BJ (cell line): ENCODE results near the gene LOXHD1. TPM values are rescaled to one million over a fixed set of nuclear protein-coding genes. Genes with fewer than 3 reads are reported as not detected.

Source experiments
- CTCF ChIA-PET: fragments of 350-600 bp; formaldehyde crosslinking; extraction: SDS; loops from one replicate; lab custom pipeline; 2021; ENCODE audit warnings: antibody characterized with exemption, inconsistent platforms; lab: Yijun Ruan, JAX
- POLR2A ChIA-PET: fragments of 300-600 bp; sonication (Branson Sonifier 250); formaldehyde crosslinking; extraction: SDS; loops from one replicate; lab custom pipeline; 2021; ENCODE audit warnings: antibody characterized with exemption; lab: Charles Lee
- DNase-seq: peaks from one replicate; pipeline ENCODE4 v3.0.0-alpha.2; 2011; ENCODE audit warnings: low read depth
- H3K27me3 ChIP-seq: 2 replicates; pipeline ENCODE4 v1.6.0; 2011; ENCODE audit warnings: low read length; ENCODE audit not compliant: control insufficient read depth, insufficient read depth
- H3K36me3 ChIP-seq: 2 replicates; pipeline ENCODE4 v1.5.1; 2011; ENCODE audit warnings: low read length; ENCODE audit not compliant: control insufficient read depth, insufficient read depth
- H3K4me3 ChIP-seq: 2 replicates; pipeline ENCODE4 v1.5.1; 2011; ENCODE audit warnings: low read depth, mild to moderate bottlenecking, control low read depth, low read length
- polyA plus RNA-seq: library from polyadenylated mRNA; depleted of rRNA; stranded (reverse); fragments of >200 nt; gene quantifications from 2 replicates; pipeline ENCODE4 v1.2.3, GENCODE V29; 2011
- TF ChIP-seq, protein P1 (sequence below): IDR thresholded peaks from 2 replicates; pipeline ENCODE4 v1.5.1; 2011; ENCODE audit warnings: low read depth, mild to moderate bottlenecking, control low read depth, inconsistent platforms, low read length, moderate library complexity; ENCODE audit not compliant: insufficient read depth

The LOXHD1 gene
- polyA plus RNA-seq, 1 experiment, result not detected

DNA sequence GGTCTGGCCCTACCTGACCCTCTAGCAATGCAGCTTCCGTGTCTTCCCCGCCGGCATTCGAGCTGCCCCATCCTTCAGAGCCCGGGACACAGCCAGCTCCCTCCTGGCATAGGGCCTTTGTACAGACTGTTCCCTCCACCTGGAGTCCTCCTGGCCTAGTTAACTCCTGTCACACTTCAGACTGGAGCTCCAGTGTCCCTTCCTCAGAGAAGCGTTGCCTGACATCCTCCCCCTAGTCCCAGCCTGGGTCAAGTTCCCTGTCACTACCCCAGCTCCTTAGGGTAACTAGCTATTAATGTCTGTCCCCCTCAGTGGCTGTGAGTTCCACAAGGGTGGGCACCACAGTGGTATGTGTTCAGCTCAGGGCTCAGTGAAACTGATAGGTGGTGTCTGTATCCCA lies 45.5 kb upstream of the LOXHD1 start:
- TF ChIP-seq, protein P1, sequence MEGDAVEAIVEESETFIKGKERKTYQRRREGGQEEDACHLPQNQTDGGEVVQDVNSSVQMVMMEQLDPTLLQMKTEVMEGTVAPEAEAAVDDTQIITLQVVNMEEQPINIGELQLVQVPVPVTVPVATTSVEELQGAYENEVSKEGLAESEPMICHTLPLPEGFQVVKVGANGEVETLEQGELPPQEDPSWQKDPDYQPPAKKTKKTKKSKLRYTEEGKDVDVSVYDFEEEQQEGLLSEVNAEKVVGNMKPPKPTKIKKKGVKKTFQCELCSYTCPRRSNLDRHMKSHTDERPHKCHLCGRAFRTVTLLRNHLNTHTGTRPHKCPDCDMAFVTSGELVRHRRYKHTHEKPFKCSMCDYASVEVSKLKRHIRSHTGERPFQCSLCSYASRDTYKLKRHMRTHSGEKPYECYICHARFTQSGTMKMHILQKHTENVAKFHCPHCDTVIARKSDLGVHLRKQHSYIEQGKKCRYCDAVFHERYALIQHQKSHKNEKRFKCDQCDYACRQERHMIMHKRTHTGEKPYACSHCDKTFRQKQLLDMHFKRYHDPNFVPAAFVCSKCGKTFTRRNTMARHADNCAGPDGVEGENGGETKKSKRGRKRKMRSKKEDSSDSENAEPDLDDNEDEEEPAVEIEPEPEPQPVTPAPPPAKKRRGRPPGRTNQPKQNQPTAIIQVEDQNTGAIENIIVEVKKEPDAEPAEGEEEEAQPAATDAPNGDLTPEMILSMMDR, result no peak
- POLR2A ChIA-PET, result no interaction called here
- Histone ChIP-seq H3K4me3 (no peak overlapping the region), H3K27me3 (no peaks in the 10 kb centered on the region), H3K36me3 (no peaks in the 10 kb centered on the region)
- CTCF ChIA-PET, result interaction anchor here (0.6 to 1.7 kb wide), 2 partner anchors 13 to 843 kb away, joined by 3 read pairs; no protein-coding TSS in a partner anchor
- no peak for DNase-seq

DNA sequence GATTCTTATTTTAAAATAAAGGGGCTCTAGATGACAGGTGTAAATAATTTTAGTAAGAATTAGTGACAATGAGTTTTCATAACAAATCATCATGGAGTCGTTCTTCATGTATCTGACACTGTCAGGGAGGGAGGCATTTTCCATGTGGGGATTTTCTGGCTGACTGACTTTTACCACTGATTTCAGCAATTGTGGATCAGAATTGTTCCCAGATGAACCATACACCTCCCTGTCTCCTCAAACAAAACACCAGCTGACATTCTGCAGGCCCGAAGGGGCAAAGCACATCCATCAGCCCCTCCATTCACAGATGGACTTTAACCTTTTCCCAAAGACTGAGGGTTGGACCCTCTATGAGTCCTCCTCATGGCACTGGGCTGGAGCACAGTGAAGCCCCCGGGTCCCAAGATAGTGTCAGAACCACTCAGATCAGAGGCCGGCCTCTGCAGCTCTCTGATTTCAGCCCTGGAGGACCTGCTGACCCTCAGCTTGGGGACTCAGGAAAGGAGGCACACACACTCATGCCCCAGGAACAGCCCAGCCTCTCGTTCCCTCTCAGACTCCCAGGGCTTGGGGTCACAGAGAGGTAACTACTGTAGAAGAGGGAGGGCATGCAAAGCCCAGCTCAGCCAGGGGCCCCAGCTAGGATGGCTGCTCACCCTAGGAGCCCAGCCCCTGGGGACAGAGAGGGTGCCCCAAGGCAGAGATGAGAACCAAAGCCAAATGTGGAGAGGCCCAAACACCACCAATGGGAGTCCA lies 43.2 kb upstream of the LOXHD1 start:
- TF ChIP-seq, protein P1, result no peak
- ChIA-PET POLR2A (interaction anchor here (0.6 kb wide), 1 partner anchor 88 kb away, joined by 3 read pairs; no protein-coding TSS in a partner anchor), CTCF (interaction anchor here (0.8 to 1.2 kb wide), 2 partner anchors 42 to 356 kb away, joined by 3 to 4 read pairs; no protein-coding TSS in a partner anchor)
- no peaks in the 10 kb centered on the region for H3K36me3 ChIP-seq
- no peak overlapping the region for H3K4me3 ChIP-seq
- peaks cover 3% of the 10 kb centered on the region; the same call in 1 of the 2 replicates for H3K27me3 ChIP-seq
- DNase-seq, result no peak

DNA sequence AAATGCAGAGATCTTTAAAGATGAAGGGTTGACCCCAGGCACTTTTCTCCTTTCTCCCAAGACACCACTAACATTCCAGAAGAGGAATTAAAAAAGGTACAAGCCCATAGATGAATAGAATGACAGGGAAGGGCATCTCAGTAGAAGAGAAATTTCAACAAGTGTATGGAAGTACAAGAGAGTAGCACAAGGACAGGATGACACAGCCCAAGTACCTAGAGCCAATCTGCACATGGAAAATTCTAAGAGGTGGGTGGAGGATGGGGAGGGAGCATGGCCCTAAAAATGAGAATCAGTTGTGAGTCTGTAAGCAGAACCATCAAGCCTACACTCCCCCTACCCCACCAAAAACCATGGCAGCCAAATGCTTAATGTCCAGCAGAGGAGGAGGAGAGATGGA lies 39.7 kb upstream of the LOXHD1 start:
- ChIA-PET POLR2A (no interaction called here), CTCF (interaction anchor here (1.0 to 1.4 kb wide), 2 partner anchors 13 to 39 kb away, joined by 3 read pairs; no protein-coding TSS in a partner anchor)
- H3K36me3 ChIP-seq, result no peaks in the 10 kb centered on the region
- H3K4me3 ChIP-seq, result no peak overlapping the region
- TF ChIP-seq, protein P1, result no peak
- H3K27me3 ChIP-seq, result peaks cover 3% of the 10 kb centered on the region; the same call in 1 of the 2 replicates
- no peak for DNase-seq

DNA sequence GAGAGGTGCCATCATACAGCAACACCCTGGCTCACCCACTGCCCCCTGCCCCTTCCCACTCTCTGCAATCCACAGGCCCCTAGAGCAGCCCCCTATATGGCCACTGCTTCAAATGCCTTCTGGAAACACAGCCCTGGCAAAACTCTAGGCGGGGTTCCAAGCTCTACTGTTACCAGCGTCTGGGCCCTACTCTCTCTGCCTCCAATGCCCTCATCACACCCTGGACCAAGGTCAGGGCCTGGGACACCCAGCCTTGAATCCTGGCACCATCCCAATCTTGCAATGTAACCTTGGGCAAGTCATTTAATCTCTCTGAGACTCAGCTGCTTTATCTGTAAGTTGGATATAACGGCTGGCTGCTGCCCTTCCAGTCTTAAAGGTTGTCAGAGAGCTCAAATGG lies 39.2 kb upstream of the LOXHD1 start:
- ChIA-PET CTCF (interaction anchor here (1.0 to 1.4 kb wide), 2 partner anchors 13 to 38 kb away, joined by 3 read pairs; no protein-coding TSS in a partner anchor), POLR2A (no interaction called here)
- TF ChIP-seq, protein P1, result no peak
- H3K27me3 ChIP-seq, result peaks cover 3% of the 10 kb centered on the region; the same call in 1 of the 2 replicates
- DNase-seq, result no peak
- H3K4me3 ChIP-seq, result no peak overlapping the region
- no peaks in the 10 kb centered on the region for H3K36me3 ChIP-seq

DNA sequence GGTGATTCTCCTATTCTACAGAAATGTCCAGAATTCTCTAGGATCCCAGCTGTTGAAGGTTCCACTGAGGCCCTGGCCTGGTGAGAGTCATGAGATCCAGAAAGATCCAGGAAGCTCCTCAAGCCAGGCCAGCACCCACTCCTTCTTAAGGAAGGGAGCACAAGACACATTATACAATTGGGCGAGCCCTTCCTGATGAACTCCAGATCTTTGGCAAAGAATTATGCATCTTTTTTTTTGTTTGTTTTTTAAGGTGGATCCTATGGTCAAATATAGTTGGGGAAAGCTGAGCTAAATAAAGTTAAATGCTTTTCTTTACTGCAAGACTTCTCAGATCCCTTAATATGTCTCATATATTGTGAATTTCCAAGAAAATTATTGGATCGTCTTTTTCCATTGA lies 37.0 kb upstream of the LOXHD1 start:
- TF ChIP-seq, protein P1, result no peak
- POLR2A ChIA-PET, result no interaction called here
- CTCF ChIA-PET, result interaction anchor here (0.6 to 0.7 kb wide), 3 partner anchors 16 to 180 kb away, joined by 3 read pairs; no protein-coding TSS in a partner anchor

More for the DNA sequence above, 37.0 kb upstream of the LOXHD1 start:
- Histone ChIP-seq H3K36me3 (no peaks in the 10 kb centered on the region), H3K27me3 (peaks cover 3% of the 10 kb centered on the region; the same call in 1 of the 2 replicates), H3K4me3 (no peak overlapping the region)
- no peak for DNase-seq
